ENCODE results near the gene CCDC146. TPM values are rescaled to one million over a fixed set of nuclear protein-coding genes. Genes with fewer than 3 reads are reported as not detected.

CCDC146 gene
- total and polyA plus RNA-seq, 2 of the 8 experiments (the other 6 are each of a cell fraction or from before 2014, with no cell fraction given), result 0.88 to 2.4 TPM

- TF ChIP-seq KDM5A (IDR thresholded peaks at IDR 0.05; ENCODE audit: low read length), result no peak
- TF ChIP-seq, protein P1, sequence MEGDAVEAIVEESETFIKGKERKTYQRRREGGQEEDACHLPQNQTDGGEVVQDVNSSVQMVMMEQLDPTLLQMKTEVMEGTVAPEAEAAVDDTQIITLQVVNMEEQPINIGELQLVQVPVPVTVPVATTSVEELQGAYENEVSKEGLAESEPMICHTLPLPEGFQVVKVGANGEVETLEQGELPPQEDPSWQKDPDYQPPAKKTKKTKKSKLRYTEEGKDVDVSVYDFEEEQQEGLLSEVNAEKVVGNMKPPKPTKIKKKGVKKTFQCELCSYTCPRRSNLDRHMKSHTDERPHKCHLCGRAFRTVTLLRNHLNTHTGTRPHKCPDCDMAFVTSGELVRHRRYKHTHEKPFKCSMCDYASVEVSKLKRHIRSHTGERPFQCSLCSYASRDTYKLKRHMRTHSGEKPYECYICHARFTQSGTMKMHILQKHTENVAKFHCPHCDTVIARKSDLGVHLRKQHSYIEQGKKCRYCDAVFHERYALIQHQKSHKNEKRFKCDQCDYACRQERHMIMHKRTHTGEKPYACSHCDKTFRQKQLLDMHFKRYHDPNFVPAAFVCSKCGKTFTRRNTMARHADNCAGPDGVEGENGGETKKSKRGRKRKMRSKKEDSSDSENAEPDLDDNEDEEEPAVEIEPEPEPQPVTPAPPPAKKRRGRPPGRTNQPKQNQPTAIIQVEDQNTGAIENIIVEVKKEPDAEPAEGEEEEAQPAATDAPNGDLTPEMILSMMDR (IDR thresholded peaks at IDR 0.05; ENCODE audit: control extremely low read depth in 1 of 3, insufficient read depth in 1 of 3, low read depth in 1 of 3, low read length in 3 of 3), result no peak
- no peak for TF ChIP-seq TAF1 (IDR thresholded peaks at IDR 0.05; ENCODE audit: low read depth, low read length)
- TF ChIP-seq HDAC2 (IDR thresholded peaks at IDR 0.05; ENCODE audit: borderline replicate concordance in 1 of 2, low read depth in 2 of 2, low read length in 2 of 2), result no peak
- TF ChIP-seq SP1 (IDR thresholded peaks at IDR 0.05; ENCODE audit: low read depth, low read length), result no peak
- TF ChIP-seq ATF2 (IDR thresholded peaks at IDR 0.05; ENCODE audit: low read length), result no peak
- no peak for TF ChIP-seq TEAD4 (IDR thresholded peaks at IDR 0.05; ENCODE audit: low read depth, low read length)
- no peak for TF ChIP-seq FOSL1 (IDR thresholded peaks at IDR 0.05; ENCODE audit: insufficient read depth, low read depth, low read length)
- H3K4me3 ChIP-seq (ENCODE audit: extremely low read depth in 1 of 4, insufficient read depth in 2 of 4, low read depth in 3 of 4, low read length in 4 of 4), result no peak overlapping the region
- H3K56ac ChIP-seq (replicated peaks; ENCODE audit: insufficient read length, low read depth, low read length), result no peak overlapping the region
- no peak overlapping the region for H2BK5ac ChIP-seq (ENCODE audit: low read depth, low read length)
- no peaks in the 10 kb centered on the region for H3K36me3 ChIP-seq (ENCODE audit: control insufficient read depth in 2 of 4, insufficient read depth in 4 of 4, low read length in 3 of 4)
- H3K79me1 ChIP-seq (ENCODE audit: low read depth, low read length), result no peaks in the 10 kb centered on the region
- FAIRE-seq (no peak), DNase-seq (ENCODE audit: low read depth in 1 of 2, low spot score in 2 of 2) (no peak)
- H3K79me2 ChIP-seq (ENCODE audit: control insufficient read depth in 1 of 2, insufficient read depth in 2 of 2, low read length in 2 of 2), result no peaks in the 10 kb centered on the region
- H2AFZ ChIP-seq (ENCODE audit: low read length), result peak overlapping the region; percentile 46; the same call in 1 of the 2 replicates
- H2BK12ac ChIP-seq (ENCODE audit: low read depth, low read length), result no peak overlapping the region
- no peak overlapping the region for H2BK20ac ChIP-seq (ENCODE audit: low read length)
- no peak overlapping the region for H3K9ac ChIP-seq (replicated peaks in 1 of 4; ENCODE audit: extremely low read depth in 1 of 4, low read depth in 3 of 4, low read length in 3 of 4)
- no peak overlapping the region for H3K4me2 ChIP-seq (ENCODE audit: insufficient read depth in 1 of 2, low read depth in 2 of 2, low read length in 2 of 2)
- H3K4me1 ChIP-seq (replicated peaks in 1 of 4; ENCODE audit: control insufficient read depth in 3 of 4, insufficient read depth in 4 of 4, low read length in 3 of 4), result peaks cover 0 to 10% (median 6%) of the 10 kb centered on the region in 4 experiments; a peak in 5 of 7 replicates
- H3K23me2 ChIP-seq (ENCODE audit: low read depth, low read length), result 0 out of 2 replicates have a peak, but pooled peaks cover 3% of the 10 kb centered on the region
- H3K27me3 ChIP-seq (replicated peaks in 1 of 4; ENCODE audit: control insufficient read depth in 3 of 4, extremely low read depth in 1 of 4, insufficient read depth in 3 of 4, low read length in 3 of 4), result no peaks in the 10 kb centered on the region
- peak overlapping the region; percentile 41; the same call in 1 of the 2 replicates for H2BK15ac ChIP-seq (ENCODE audit: low read length)
- H2BK120ac ChIP-seq (replicated peaks; ENCODE audit: low read depth, low read length), result no peak overlapping the region
- no peak overlapping the region for H2AK5ac ChIP-seq (ENCODE audit: low read depth, low read length)
- no peak overlapping the region for H4K8ac ChIP-seq (ENCODE audit: extremely low read depth, insufficient read depth, low read length)
- WGBS, 2 experiments (ENCODE audit: extremely low coverage in 1 of 2, insufficient coverage in 1 of 2, insufficient read length in 1 of 2, insufficient replicate concordance in 2 of 2, low coverage in 1 of 2, low lambda C conversion rate in 2 of 2, missing lambda C conversion rate in 1 of 2), result 69% methylated on average over 6 of the region's 6 CpGs; no CpG with 5 or more reads in 1 of the 2 experiments
- H4K20me1 ChIP-seq (replicated peaks in 1 of 2; ENCODE audit: control insufficient read depth in 1 of 2, insufficient read depth in 2 of 2, low read length in 2 of 2), result no peaks in the 10 kb centered on the region
- no peak overlapping the region for H3K27ac ChIP-seq (ENCODE audit: low read depth, low read length)
- H3K23ac ChIP-seq (ENCODE audit: insufficient read length), result no peak overlapping the region
- CTCF ChIA-PET (ENCODE audit: partially characterized antibody), result interaction anchor here (1.4 kb wide), 1 partner anchor 81 kb away, joined by 7 read pairs; no protein-coding TSS in a partner anchor
- no peaks in the 10 kb centered on the region for H3K9me3 ChIP-seq (ENCODE audit: insufficient read depth in 2 of 2, low read depth in 1 of 2, low read length in 1 of 2)
- H3K14ac ChIP-seq (ENCODE audit: insufficient read length), result no peak overlapping the region
- no peak overlapping the region for H3K18ac ChIP-seq (ENCODE audit: extremely low read depth, low read length)
- no peak overlapping the region for H4K5ac ChIP-seq (ENCODE audit: insufficient read length, low read depth, low read length)
- no peak overlapping the region for H4K91ac ChIP-seq (replicated peaks; ENCODE audit: insufficient read length, low read length)
- no peak overlapping the region for H3K4ac ChIP-seq (replicated peaks; ENCODE audit: insufficient read length, low read depth, low read length)
- POLR2A ChIA-PET (ENCODE audit: partially characterized antibody), result no interaction called here
These were observed 205.7 kb downstream of the CCDC146 start for GRCh38 chr7:77327932-77328628.

Data from H1 (cell line).